Fibroblast of lung (primary cell): Measurements from ENCODE around the gene MRPL24. TPM values are rescaled to one million over a fixed set of nuclear protein-coding genes. Genes with fewer than 3 reads are reported as not detected.
A peak's percentile ranks its signal among the peaks of the same experiment; 100 is the strongest.

Experiments used
- DNase-seq, 2 donors: peaks; one replicate each; pipeline versions ENCODE4 v3.0.0 to v3.0.0-alpha.2; 2010; ENCODE audit warnings: low read depth in 2 of 2
- H2AFZ ChIP-seq: 2 replicates; pipeline ENCODE4 v1.5.1; 2012; ENCODE audit warnings: low read length, control low read depth, inconsistent platforms
- H3K27ac ChIP-seq: 2 replicates; pipeline ENCODE4 v1.5.1; 2011; ENCODE audit warnings: low read length, control low read depth; ENCODE audit not compliant: insufficient read depth
- H3K27me3 ChIP-seq: 2 replicates; pipeline ENCODE4 v1.5.1; 2011; ENCODE audit warnings: mild to moderate bottlenecking, low read length; ENCODE audit not compliant: control insufficient read depth, insufficient read depth
- H3K36me3 ChIP-seq: 2 replicates; pipeline ENCODE4 v1.5.1; 2011; ENCODE audit warnings: low read length; ENCODE audit not compliant: control insufficient read depth, insufficient read depth
- H3K4me1 ChIP-seq: 2 replicates; pipeline ENCODE4 v1.5.1; 2011; ENCODE audit warnings: low read length; ENCODE audit not compliant: control insufficient read depth, insufficient read depth; ENCODE audit errors: extremely low read depth
- H3K4me2 ChIP-seq: 2 replicates; pipeline ENCODE4 v1.5.1; 2011; ENCODE audit warnings: low read length, control low read depth; ENCODE audit not compliant: insufficient read depth; ENCODE audit errors: extremely low read depth
- H3K4me3 ChIP-seq, 4 experiments: fragments of 200-600 bp in 1 of 4; sonication (generic) in 1 of 4; replicated peaks in 1 of 4; 2 replicates each; pipeline ENCODE4 v1.5.1; 2011 to 2016; ENCODE audit warnings: low read length in 4 of 4, low read depth in 3 of 4, mild to moderate bottlenecking in 3 of 4, control low read depth in 2 of 4, inconsistent platforms in 1 of 4, mixed read lengths in 1 of 4; ENCODE audit not compliant: insufficient read depth in 1 of 4; ENCODE audit errors: control extremely low read depth in 1 of 4
- H3K79me2 ChIP-seq: 2 replicates; pipeline ENCODE4 v1.5.1; 2012; ENCODE audit warnings: mild to moderate bottlenecking, low read length, inconsistent platforms; ENCODE audit not compliant: control insufficient read depth, insufficient read depth
- H3K9ac ChIP-seq: 2 replicates; pipeline ENCODE4 v1.5.1; 2011; ENCODE audit warnings: mild to moderate bottlenecking, low read length, control low read depth; ENCODE audit not compliant: insufficient read depth
- H3K9me3 ChIP-seq: 2 replicates; pipeline ENCODE4 v1.5.1; 2012; ENCODE audit warnings: low read depth, low read length; ENCODE audit not compliant: control insufficient read depth, insufficient read depth
- H4K20me1 ChIP-seq: 2 replicates; pipeline ENCODE4 v1.5.1; 2011; ENCODE audit warnings: low read length; ENCODE audit not compliant: control insufficient read depth, insufficient read depth; ENCODE audit errors: extremely low read depth
- CTCF ChIP-seq, 2 donors: IDR thresholded peaks in 1 of 2; conservative IDR thresholded peaks in 1 of 2; 1 replicate in 1 of 2; 2 replicates in 1 of 2; pipeline ENCODE4 v1.5.1; 2011 to 2012; ENCODE audit warnings: low read length in 2 of 2, control low read depth in 1 of 2, inconsistent platforms in 1 of 2, low read depth in 1 of 2, mild to moderate bottlenecking in 1 of 2
- EZH2 ChIP-seq: IDR thresholded peaks from 2 replicates; pipeline ENCODE4 v1.5.1; 2012; ENCODE audit warnings: low read length, control low read depth, mild to moderate bottlenecking; ENCODE audit errors: missing control alignments
- polyA plus RNA-seq, 2 donors: library from polyadenylated mRNA; depleted of rRNA in 1 of 2; stranded (reverse) in 1 of 2; unstranded in 1 of 2; fragments of >200 nt; gene quantifications; 2 replicates each; pipeline ENCODE4 v1.2.1, GENCODE V29; 2011 to 2012; ENCODE audit warnings: missing spikeins in 1 of 2
- total RNA-seq: library from RNA; depleted of rRNA; stranded (reverse); fragments of >200 nt; gene quantifications from 2 replicates; pipeline ENCODE4 v1.2.1, GENCODE V29; 2014

MRPL24 gene
- total and polyA plus RNA-seq, 2 donors (not counting 1 experiment from before 2014, with no cell fraction given) = 58.8 to 67.2 TPM

GRCh38 chr1:156750711-156751450, 10.0 kb upstream of the MRPL24 start:
- DNase-seq = peak; percentile 29 to 34
- Histone ChIP-seq H3K4me1 (peaks cover 34% of the 10 kb centered on the region), H3K9ac (peak overlapping the region; percentile 89), H3K9me3 (no peaks in the 10 kb centered on the region), H4K20me1 (no peaks in the 10 kb centered on the region), H3K4me2 (peak overlapping the region; percentile 84), H2AFZ (no peak overlapping the region), H3K27me3 (no peaks in the 10 kb centered on the region), H3K79me2 (peaks cover 60% of the 10 kb centered on the region), H3K4me3 (peak overlapping the region; percentile 83 to 95 (median 90)), H3K27ac (peak overlapping the region; percentile 100), H3K36me3 (peaks cover under 1% of the 10 kb centered on the region)
- TF ChIP-seq CTCF (conservative IDR thresholded peaks at IDR 0.05 in 1 of 2, IDR thresholded peaks at IDR 0.05 in 1 of 2; ENCODE audit: low read depth in 1 of 2, low read length in 2 of 2) = no peak
- TF ChIP-seq EZH2 = no peak

GRCh38 chr1:156750191-156750672, 9.3 kb upstream of the MRPL24 start:
- peak overlapping the region; percentile 84 for H3K4me2 ChIP-seq
- H3K36me3 ChIP-seq = peaks cover 2% of the 10 kb centered on the region
- peak overlapping the region; percentile 100 for H3K27ac ChIP-seq
- TF ChIP-seq CTCF (conservative IDR thresholded peaks at IDR 0.05 in 1 of 2, IDR thresholded peaks at IDR 0.05 in 1 of 2; ENCODE audit: low read depth in 1 of 2, low read length in 2 of 2) (no peak), EZH2 (no peak)
- DNase-seq = peak in 1 of 2 donors; percentile 38
- peaks cover 66% of the 10 kb centered on the region for H3K79me2 ChIP-seq
- H3K4me3 ChIP-seq = peak overlapping the region; percentile 83 to 95 (median 90)
- H3K9ac ChIP-seq = peak overlapping the region; percentile 89
- H4K20me1 ChIP-seq = no peaks in the 10 kb centered on the region
- no peaks in the 10 kb centered on the region for H3K9me3 ChIP-seq
- H3K4me1 ChIP-seq = peaks cover 38% of the 10 kb centered on the region
- H2AFZ ChIP-seq = no peak overlapping the region
- no peaks in the 10 kb centered on the region for H3K27me3 ChIP-seq

GRCh38 chr1:156749419-156750118, 8.7 kb upstream of the MRPL24 start:
- Histone ChIP-seq H3K4me3 (peak overlapping the region; percentile 83 to 95 (median 90)), H3K79me2 (peaks cover 73% of the 10 kb centered on the region), H3K4me1 (peaks cover 38% of the 10 kb centered on the region), H3K27me3 (no peaks in the 10 kb centered on the region), H3K9me3 (no peaks in the 10 kb centered on the region), H3K4me2 (peak overlapping the region; percentile 84), H2AFZ (no peak overlapping the region), H3K36me3 (peaks cover 8% of the 10 kb centered on the region), H3K27ac (peak overlapping the region; percentile 100), H4K20me1 (no peaks in the 10 kb centered on the region), H3K9ac (peak overlapping the region; percentile 89)
- no peak for DNase-seq
- TF ChIP-seq CTCF (conservative IDR thresholded peaks at IDR 0.05 in 1 of 2, IDR thresholded peaks at IDR 0.05 in 1 of 2; ENCODE audit: low read depth in 1 of 2, low read length in 2 of 2) = no peak
- TF ChIP-seq EZH2 = no peak
